Muscle of leg (tissue), 11 donors: ENCODE measurements around the gene TMC5. TPM values are rescaled to one million over a fixed set of nuclear protein-coding genes. Genes with fewer than 3 reads are reported as not detected.
"Not testable (repeated sequence)": the region's sequence is repeated elsewhere in the genome, so short reads cannot be mapped to it uniquely, and the experiment has no call there.

ENCODE experiments used
- DNase-seq: peaks from one replicate; pipeline ENCODE4 v3.0.0; 2013
- H3K27ac ChIP-seq: one replicate; pipeline ENCODE4 v1.5.1; 2013; ENCODE audit warnings: mild to moderate bottlenecking, low read length, control low read depth
- H3K27me3 ChIP-seq: one replicate; pipeline ENCODE4 v1.6.1; 2013; ENCODE audit warnings: low read length; ENCODE audit not compliant: control insufficient read depth, insufficient read depth
- H3K36me3 ChIP-seq: one replicate; pipeline ENCODE4 v1.6.1; 2013; ENCODE audit warnings: low read length; ENCODE audit not compliant: control insufficient read depth, insufficient read depth
- H3K4me1 ChIP-seq: one replicate; pipeline ENCODE4 v1.6.1; 2013; ENCODE audit warnings: low read length; ENCODE audit not compliant: control insufficient read depth, insufficient read depth
- H3K4me3 ChIP-seq: one replicate; pipeline ENCODE4 v1.5.1; 2013; ENCODE audit warnings: low read length, control low read depth
- H3K9me3 ChIP-seq: replicated peaks from 2 replicates; pipeline ENCODE4 v1.6.1; 2013; ENCODE audit warnings: low read depth, low read length; ENCODE audit not compliant: control insufficient read depth
- WGBS: methylation state at CpG from one replicate; pipeline ENCODE4 v1.1.5; 2013; ENCODE audit warnings: missing lambda C conversion rate; ENCODE audit not compliant: insufficient coverage; 5-methylcytosine and 5-hydroxymethylcytosine counted together
- polyA plus RNA-seq, 8 donors: library from polyadenylated mRNA; unstranded; fragments of 120-200 nt; gene quantifications; one replicate each; pipeline versions ENCODE4 v1.2.1 to v1.2.3, GENCODE V29; 2013; ENCODE audit warnings: inconsistent platforms in 1 of 8, low replicate concordance in 1 of 8; ENCODE audit not compliant: insufficient read length in 8 of 8, insufficient read depth in 1 of 8
- total RNA-seq: library from RNA; stranded (reverse); fragments of 120-200 nt; gene quantifications from one replicate; pipeline ENCODE4 v1.2.4, GENCODE V29; 2013

Gene TMC5
- total and polyA plus RNA-seq, 9 donors, result 0.04 to 4.2 (median 0.29) TPM; not detected in 1

DNA sequence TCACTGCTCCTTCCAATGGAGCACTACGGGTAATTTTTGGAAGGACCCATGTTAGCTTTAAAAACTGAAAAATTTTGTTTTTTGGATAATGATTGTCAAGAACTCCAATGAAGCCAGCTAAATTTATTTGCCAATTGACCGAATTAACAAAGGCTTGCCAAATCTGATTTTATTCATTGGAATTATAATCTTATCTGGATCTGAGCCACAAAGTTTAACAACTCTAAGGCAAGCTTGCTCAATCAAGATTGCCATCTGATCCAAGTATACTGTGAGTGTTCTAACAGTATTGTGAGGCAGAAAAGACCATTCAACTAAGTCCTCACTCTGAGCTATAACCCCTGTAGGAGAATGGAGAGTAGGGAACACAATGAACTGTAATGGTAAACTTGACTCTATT is 20.3 kb upstream of the TMC5 start:
- not testable (repeated sequence) for H3K36me3 ChIP-seq, H3K4me3 ChIP-seq, H3K27me3 ChIP-seq, H3K9me3 ChIP-seq, H3K4me1 ChIP-seq, DNase-seq, H3K27ac ChIP-seq
- WGBS, result no CpG with 5 or more reads among the region's 2 CpGs

DNA sequence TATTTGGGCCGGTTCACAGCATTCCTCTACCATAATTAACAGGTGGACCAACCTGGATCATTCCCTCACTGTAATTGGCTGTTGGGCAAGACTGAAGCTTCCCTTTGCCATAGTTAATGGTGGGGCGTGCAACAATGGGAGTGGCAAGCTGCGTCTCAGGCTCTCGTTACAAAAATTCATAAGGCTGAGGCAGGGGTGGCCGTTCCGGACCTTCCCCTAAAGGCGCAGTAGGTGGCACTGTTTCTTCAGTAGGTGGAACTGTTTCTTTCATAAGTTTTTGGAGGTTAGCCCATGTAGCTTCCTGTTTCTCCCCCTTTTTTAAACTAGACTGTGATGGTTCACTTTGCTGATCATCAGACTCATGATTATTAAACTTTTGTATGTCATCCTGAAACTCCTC is 17.0 kb upstream of the TMC5 start:
- WGBS, result 67% methylated on average over 3 of the region's 7 CpGs
- H3K27me3 ChIP-seq, result no peaks in the 10 kb centered on the region

GRCh38 chr16:19406891-19407491 is 10.7 kb upstream of the TMC5 start:
- H3K4me3 ChIP-seq, result no peak overlapping the region
- peaks cover 4% of the 10 kb centered on the region for H3K4me1 ChIP-seq
- H3K9me3 ChIP-seq, result peaks cover 2% of the 10 kb centered on the region
- DNase-seq, result no peak
- peaks cover 28% of the 10 kb centered on the region for H3K27me3 ChIP-seq
- 85% methylated on average over 2 of the region's 5 CpGs for WGBS
- H3K36me3 ChIP-seq, result no peaks in the 10 kb centered on the region
- H3K27ac ChIP-seq, result no peak overlapping the region

More for the DNA sequence above, 17.0 kb upstream of the TMC5 start:
- Histone ChIP-seq H3K27ac (no peak overlapping the region), H3K4me1 (no peaks in the 10 kb centered on the region), H3K9me3 (no peaks in the 10 kb centered on the region), H3K4me3 (no peak overlapping the region), H3K36me3 (no peaks in the 10 kb centered on the region)
- no peak for DNase-seq

GRCh38 chr16:19410435-19411171 is 7.1 kb upstream of the TMC5 start:
- DNase-seq, result peak; percentile 10
- Histone ChIP-seq H3K36me3 (no peaks in the 10 kb centered on the region), H3K27ac (no peak overlapping the region), H3K27me3 (peaks cover 41% of the 10 kb centered on the region), H3K9me3 (peaks cover 2% of the 10 kb centered on the region), H3K4me1 (peaks cover 4% of the 10 kb centered on the region), H3K4me3 (no peak overlapping the region)
- 1% methylated on average over 58 of the region's 58 CpGs for WGBS

- WGBS, result 71% methylated on average over 1 of the region's 3 CpGs
- H3K9me3 ChIP-seq, result peaks cover 2% of the 10 kb centered on the region
- H3K4me1 ChIP-seq, result peaks cover 4% of the 10 kb centered on the region
- H3K27ac ChIP-seq, result no peak overlapping the region
- peaks cover 41% of the 10 kb centered on the region for H3K27me3 ChIP-seq
- H3K4me3 ChIP-seq, result no peak overlapping the region
- no peaks in the 10 kb centered on the region for H3K36me3 ChIP-seq
- no peak for DNase-seq
These were observed 6.4 kb upstream of the TMC5 start for GRCh38 chr16:19411298-19411697.

GRCh38 chr16:19412055-19412454 is 5.6 kb upstream of the TMC5 start:
- not testable (repeated sequence) for H3K4me1 ChIP-seq, DNase-seq, H3K9me3 ChIP-seq, H3K36me3 ChIP-seq, H3K27ac ChIP-seq, H3K4me3 ChIP-seq
- 100% methylated on average over 3 of the region's 7 CpGs for whole genome bisulfite sequencing
- H3K27me3 ChIP-seq, result peaks cover 41% of the 10 kb centered on the region

- WGBS, result 67% methylated on average over 4 of the region's 5 CpGs
- Histone ChIP-seq H3K36me3 (no peaks in the 10 kb centered on the region), H3K4me3 (no peak overlapping the region), H3K9me3 (no peaks in the 10 kb centered on the region), H3K27me3 (peaks cover 26% of the 10 kb centered on the region), H3K27ac (no peak overlapping the region), H3K4me1 (peaks cover 4% of the 10 kb centered on the region)
- DNase-seq, result no peak
These were observed 2.2 kb upstream of the TMC5 start for GRCh38 chr16:19415461-19415860.

- peaks cover 22% of the 10 kb centered on the region for H3K27me3 ChIP-seq
- H3K27ac ChIP-seq, result no peak overlapping the region
- peaks cover 2% of the 10 kb centered on the region for H3K4me1 ChIP-seq
- DNase-seq, result no peak
- H3K36me3 ChIP-seq, result no peaks in the 10 kb centered on the region
- no peak overlapping the region for H3K4me3 ChIP-seq
- no peaks in the 10 kb centered on the region for H3K9me3 ChIP-seq
- WGBS, result no CpG with 5 or more reads among the region's 2 CpGs
These were observed 1.8 kb upstream of the TMC5 start for GRCh38 chr16:19415918-19416317.

- DNase-seq, result no peak
- Histone ChIP-seq H3K9me3 (no peaks in the 10 kb centered on the region), H3K4me1 (no peaks in the 10 kb centered on the region), H3K36me3 (no peaks in the 10 kb centered on the region), H3K27ac (no peak overlapping the region), H3K27me3 (peaks cover 3% of the 10 kb centered on the region), H3K4me3 (no peak overlapping the region)
- WGBS, result 33% methylated on average over 1 of the region's 4 CpGs
These were observed 517 bp downstream of the TMC5 start for GRCh38 chr16:19418200-19418599.

- no peaks in the 10 kb centered on the region for H3K4me1 ChIP-seq
- peaks cover 3% of the 10 kb centered on the region for H3K27me3 ChIP-seq
- H3K36me3 ChIP-seq, result no peaks in the 10 kb centered on the region
- 100% methylated on average over 1 of the region's 9 CpGs for WGBS
- DNase-seq, result no peak
- H3K27ac ChIP-seq, result no peak overlapping the region
- no peaks in the 10 kb centered on the region for H3K9me3 ChIP-seq
- H3K4me3 ChIP-seq, result no peak overlapping the region
These were observed 2.0 kb downstream of the TMC5 start for GRCh38 chr16:19419698-19420075.
